Measurements from ENCODE around the gene PHF24.

PHF24 gene

DNA sequence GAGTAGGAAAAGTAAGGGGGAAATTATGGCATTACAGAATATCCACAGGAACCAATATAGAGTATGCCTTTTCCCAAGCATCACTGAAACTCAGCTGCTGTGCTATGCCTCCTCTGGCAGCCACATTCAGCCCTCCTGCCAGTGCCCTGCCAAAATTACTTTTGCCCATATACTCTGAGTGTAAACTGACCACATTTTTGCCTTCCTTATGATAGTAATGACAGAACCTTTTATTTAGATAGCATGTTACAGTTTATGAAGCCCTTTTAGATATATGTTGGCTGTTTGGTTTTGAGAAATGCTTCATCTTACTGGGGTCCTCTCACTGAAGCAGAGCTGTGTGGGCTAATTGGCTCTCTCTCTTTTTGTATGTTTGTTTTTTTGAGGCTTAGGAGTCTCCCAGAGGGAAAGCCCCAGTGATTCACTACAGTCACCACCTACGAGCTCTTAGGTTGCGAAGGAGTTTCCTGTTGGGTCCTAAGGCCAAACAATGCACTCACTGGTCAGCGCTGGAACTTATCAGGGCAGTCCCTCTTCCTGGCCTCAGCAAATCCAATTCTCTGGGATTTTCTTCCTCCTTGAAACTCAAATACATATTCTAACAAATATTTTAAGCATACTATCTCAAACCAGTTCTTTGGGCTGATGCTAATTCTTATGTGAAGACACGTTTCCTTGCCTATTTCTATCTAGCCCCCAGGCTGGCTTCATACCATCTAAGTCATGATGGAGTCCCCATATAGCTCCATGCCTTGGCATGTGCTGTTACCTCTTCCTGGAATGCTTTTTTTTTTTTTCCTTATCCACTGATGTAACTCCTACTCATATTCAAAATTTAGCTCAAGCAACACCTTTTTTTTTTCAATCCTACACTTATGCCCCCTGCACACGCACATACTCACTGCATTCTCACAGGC lies 3.7 kb downstream of the PHF24 start:
- Histone ChIP-seq H3K4me3 (ENCODE audit: low read depth, low read length) (no peak overlapping the region), H3K4me1 (ENCODE audit: control insufficient read depth, insufficient read depth, low read length) (no peaks in the 10 kb centered on the region), H3K36me3 (ENCODE audit: control insufficient read depth in 2 of 2, insufficient read depth in 1 of 2, low read length in 2 of 2) (no peaks in the 10 kb centered on the region), H3K27ac (ENCODE audit: extremely low read depth, low read depth, low read length) (no peak overlapping the region), H3K9me3 (ENCODE audit: control insufficient read depth, insufficient read depth, low read depth, low read length) (no peaks in the 10 kb centered on the region)
- ChIA-PET CTCF (interaction anchor here (0.9 to 1.8 kb wide), 8 partner anchors 21 to 261 kb away, joined by 3 to 7 read pairs (median 4); no protein-coding TSS in a partner anchor), POLR2A (no interaction called here)
- no peak for TF ChIP-seq WT1 (tag by site-specific recombination; IDR thresholded peaks at IDR 0.05)
- peak; percentile 65; the same call in 1 of the 2 replicates for TF ChIP-seq EGR2 (tag by site-specific recombination; IDR thresholded peaks at IDR 0.05; ENCODE audit: low read depth)
- TF ChIP-seq ZNF174 (tag by site-specific recombination; IDR thresholded peaks at IDR 0.05) = no peak
- no peak for TF ChIP-seq ZNF404 (tag by site-specific recombination; IDR thresholded peaks at IDR 0.05)
- TF ChIP-seq ZNF324 (tag by site-specific recombination; IDR thresholded peaks at IDR 0.05) = no peak
- peak; percentile 73 for TF ChIP-seq ZNF335 (tag by site-specific recombination; conservative IDR thresholded peaks at IDR 0.05)
- no peak for TF ChIP-seq ZBTB48 (tag by site-specific recombination; IDR thresholded peaks at IDR 0.05)
- peak; percentile 55 for TF ChIP-seq ZFHX2 (tag by site-specific recombination; conservative IDR thresholded peaks at IDR 0.05)
- no peak for TF ChIP-seq ZNF302 (tag by site-specific recombination; IDR thresholded peaks at IDR 0.05; ENCODE audit: low read depth)
- no peak for TF ChIP-seq ZNF354C (tag by site-specific recombination; IDR thresholded peaks at IDR 0.05; ENCODE audit: borderline replicate concordance, low read depth)

DNA sequence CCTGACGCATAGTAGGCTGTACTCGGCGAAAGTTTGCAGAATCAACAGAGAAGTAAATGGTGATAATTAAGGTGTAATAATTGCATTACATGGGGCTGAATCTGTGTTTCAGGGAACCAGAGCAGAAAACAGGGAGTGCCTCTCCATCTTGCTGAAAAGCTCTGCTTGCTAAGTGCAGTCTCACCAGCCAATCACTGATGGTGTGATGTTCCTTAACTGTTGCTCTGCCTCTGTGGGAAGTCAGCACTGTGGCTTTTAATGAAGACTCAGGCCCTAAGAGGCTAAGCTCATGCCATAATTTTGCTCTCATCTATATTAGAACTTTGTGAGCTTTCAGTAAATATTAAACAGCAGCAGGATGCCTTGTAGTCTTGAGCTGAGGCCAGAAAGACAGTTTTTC lies 4.5 kb downstream of the PHF24 start:
- Histone ChIP-seq H3K27ac (ENCODE audit: extremely low read depth, low read depth, low read length) (no peak overlapping the region), H3K9me3 (ENCODE audit: control insufficient read depth, insufficient read depth, low read depth, low read length) (no peaks in the 10 kb centered on the region), H3K4me1 (ENCODE audit: control insufficient read depth, insufficient read depth, low read length) (no peaks in the 10 kb centered on the region), H3K4me3 (ENCODE audit: low read depth, low read length) (no peak overlapping the region), H3K36me3 (ENCODE audit: control insufficient read depth in 2 of 2, insufficient read depth in 1 of 2, low read length in 2 of 2) (no peaks in the 10 kb centered on the region)
- ChIA-PET CTCF (interaction anchor here (0.9 to 1.2 kb wide), 4 partner anchors 22 to 262 kb away, joined by 3 to 4 read pairs (median 4); no protein-coding TSS in a partner anchor), POLR2A (no interaction called here)
- TF ChIP-seq ZNF837 (tag by site-specific recombination; IDR thresholded peaks at IDR 0.05) = no peak
- TF ChIP-seq, protein P1, sequence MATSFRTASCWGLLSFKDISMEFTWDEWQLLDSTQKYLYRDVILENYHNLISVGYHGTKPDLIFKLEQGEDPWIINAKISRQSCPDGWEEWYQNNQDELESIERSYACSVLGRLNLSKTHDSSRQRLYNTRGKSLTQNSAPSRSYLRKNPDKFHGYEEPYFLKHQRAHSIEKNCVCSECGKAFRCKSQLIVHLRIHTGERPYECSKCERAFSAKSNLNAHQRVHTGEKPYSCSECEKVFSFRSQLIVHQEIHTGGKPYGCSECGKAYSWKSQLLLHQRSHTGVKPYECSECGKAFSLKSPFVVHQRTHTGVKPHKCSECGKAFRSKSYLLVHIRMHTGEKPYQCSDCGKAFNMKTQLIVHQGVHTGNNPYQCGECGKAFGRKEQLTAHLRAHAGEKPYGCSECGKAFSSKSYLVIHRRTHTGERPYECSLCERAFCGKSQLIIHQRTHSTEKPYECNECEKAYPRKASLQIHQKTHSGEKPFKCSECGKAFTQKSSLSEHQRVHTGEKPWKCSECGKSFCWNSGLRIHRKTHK (tag by site-specific recombination; IDR thresholded peaks at IDR 0.05) = no peak
- no peak for TF ChIP-seq ZNF843 (tag by site-specific recombination; IDR thresholded peaks at IDR 0.05)
- TF ChIP-seq ZNF701 (tag by site-specific recombination; IDR thresholded peaks at IDR 0.05) = no peak
- no peak for TF ChIP-seq ZNF175 (tag by site-specific recombination; IDR thresholded peaks at IDR 0.05)
- TF ChIP-seq MZF1 (tag by site-specific recombination; IDR thresholded peaks at IDR 0.05; ENCODE audit: borderline replicate concordance) = no peak
- TF ChIP-seq ZBTB7A (tag by site-specific recombination; IDR thresholded peaks at IDR 0.05; ENCODE audit: low read depth) = no peak
- TF ChIP-seq ZNF248 (tag by site-specific recombination; IDR thresholded peaks at IDR 0.05) = no peak
- no peak for TF ChIP-seq ZNF426 (tag by site-specific recombination; IDR thresholded peaks at IDR 0.05)
- TF ChIP-seq, protein P2, sequence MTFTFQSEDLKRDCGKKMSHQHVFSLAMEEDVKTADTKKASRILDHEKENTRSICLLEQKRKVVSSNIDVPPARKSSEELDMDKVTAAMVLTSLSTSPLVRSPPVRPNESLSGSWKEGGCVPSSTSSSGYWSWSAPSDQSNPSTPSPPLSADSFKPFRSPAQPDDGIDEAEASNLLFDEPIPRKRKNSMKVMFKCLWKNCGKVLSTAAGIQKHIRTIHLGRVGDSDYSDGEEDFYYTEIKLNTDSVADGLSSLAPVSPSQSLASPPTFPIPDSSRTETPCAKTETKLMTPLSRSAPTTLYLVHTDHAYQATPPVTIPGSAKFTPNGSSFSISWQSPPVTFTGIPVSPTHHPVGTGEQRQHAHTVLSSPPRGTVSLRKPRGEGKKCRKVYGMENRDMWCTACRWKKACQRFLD (tag by site-specific recombination; IDR thresholded peaks at IDR 0.05) = no peak
- no peak for TF ChIP-seq ZFHX2 (tag by site-specific recombination; conservative IDR thresholded peaks at IDR 0.05)
- TF ChIP-seq MYNN (tag by site-specific recombination; IDR thresholded peaks at IDR 0.05; ENCODE audit: borderline replicate concordance) = no peak
- no peak for TF ChIP-seq ZNF23 (tag by site-specific recombination; IDR thresholded peaks at IDR 0.05; ENCODE audit: borderline replicate concordance)
- TF ChIP-seq SETDB1 (IDR thresholded peaks at IDR 0.05; ENCODE audit: insufficient read length, low read length) = no peak
- TF ChIP-seq ZNF214 (tag by site-specific recombination; IDR thresholded peaks at IDR 0.05; ENCODE audit: borderline replicate concordance) = no peak
